ENCODE results near the gene ASPDH. TPM values are rescaled to one million over a fixed set of nuclear protein-coding genes. Genes with fewer than 3 reads are reported as not detected.

Gene ASPDH
- not detected for total RNA-seq

DNA sequence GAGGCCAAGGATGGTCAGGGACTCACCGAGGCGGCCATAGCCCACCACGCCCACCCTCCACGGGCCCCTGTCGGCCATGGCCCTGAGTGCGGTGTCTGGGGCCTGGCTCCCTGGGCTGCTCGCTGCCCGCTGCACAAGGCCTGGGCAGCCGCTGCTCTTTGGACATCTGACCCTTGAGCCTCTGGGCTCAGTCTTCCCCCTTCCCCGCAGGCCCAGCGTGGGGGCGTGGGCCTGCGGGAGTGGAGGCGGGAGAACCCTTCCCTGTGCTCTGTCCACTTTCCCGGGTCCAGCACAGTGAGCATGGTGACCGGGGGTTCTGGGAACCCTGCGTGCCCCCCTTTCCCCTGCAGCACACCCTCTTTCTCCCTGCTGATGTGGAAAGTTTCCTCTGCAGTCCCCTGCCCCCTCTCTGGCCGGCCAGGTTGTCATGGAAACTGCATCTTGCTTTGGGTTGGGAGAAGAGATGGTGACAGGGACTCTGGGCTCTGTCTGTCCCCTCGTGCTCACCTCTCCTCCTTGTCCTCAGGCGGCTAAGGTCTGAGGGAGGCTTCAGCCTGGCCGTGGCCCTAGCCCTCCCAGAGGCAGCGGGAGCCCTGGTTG is at the start of gene ASPDH:
Gene ASPDH (minus strand): TSS at position 168 of the 600 bp plus-strand sequence. CDS start 90 bp downstream, at position 78.
- Mint-ChIP-seq H3K4me3 (no peak within 1 kb of the TSS), H3K9me3 (ENCODE audit: low read depth) (no peaks in the 10 kb centered on the region), H3K36me3 (no peaks in the 10 kb centered on the region), H3K4me1 (peaks cover 13% of the 10 kb centered on the region), H3K27ac (no peak within 1 kb of the TSS), H3K27me3 (peaks cover 11% of the 10 kb centered on the region)
- no peak for ATAC-seq
- CTCF ChIA-PET: interaction anchor here (0.5 kb wide), 1 partner anchor 152 kb away, joined by 3 read pairs; no protein-coding TSS in a partner anchor
- DNase-seq: no peak

DNA sequence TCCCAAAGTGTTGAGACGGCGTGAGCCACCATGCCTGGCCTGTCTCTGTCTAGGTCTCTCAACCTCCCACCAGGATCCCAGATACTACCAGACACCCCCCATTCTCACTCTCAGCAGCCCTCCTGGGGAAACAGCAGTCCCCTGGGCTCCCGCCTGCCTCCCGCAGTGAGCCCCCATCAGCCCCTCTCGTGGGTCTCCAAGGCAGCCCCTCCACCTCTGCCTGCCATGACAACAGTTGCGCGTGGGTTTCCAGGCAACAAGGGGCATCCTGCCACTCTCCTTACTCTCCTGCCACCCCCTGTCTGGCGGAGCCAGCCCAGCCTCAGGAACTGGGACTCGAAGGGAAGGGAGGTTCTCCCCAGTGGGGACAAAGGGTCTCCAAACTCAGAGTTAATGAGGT is 49.3 kb upstream of the ASPDH start:
- H3K36me3 Mint-ChIP-seq: no peaks in the 10 kb centered on the region
- ATAC-seq (no peak), DNase-seq (no peak)
- peaks cover 38% of the 10 kb centered on the region for H3K27me3 Mint-ChIP-seq
- H3K4me1 Mint-ChIP-seq: peaks cover 2% of the 10 kb centered on the region
- H3K27ac Mint-ChIP-seq: no peak overlapping the region
- CTCF ChIA-PET: no interaction called here
- H3K4me3 Mint-ChIP-seq: no peak overlapping the region
- no peaks in the 10 kb centered on the region for H3K9me3 Mint-ChIP-seq (ENCODE audit: low read depth)

DNA sequence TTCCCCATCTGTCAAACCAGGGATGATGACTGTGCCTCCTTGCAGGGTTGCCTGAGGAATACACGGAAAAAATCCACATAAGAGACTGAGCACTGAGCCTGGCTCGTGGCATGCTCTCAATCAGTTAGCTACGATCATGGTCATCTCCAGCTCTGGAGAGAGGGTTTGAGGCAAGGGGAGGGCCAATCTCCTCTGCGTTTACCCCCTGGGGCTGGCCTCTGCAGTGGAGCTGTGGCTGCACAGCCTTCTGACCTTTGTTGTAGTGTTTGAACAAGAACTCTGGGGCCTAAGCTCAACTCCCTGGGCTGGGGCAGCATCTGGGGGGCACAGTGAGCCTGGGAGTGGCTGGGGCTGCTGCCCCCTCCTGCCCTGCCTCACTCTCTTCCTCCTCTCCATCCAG is 48.6 kb upstream of the ASPDH start:
- Mint-ChIP-seq H3K36me3 (no peaks in the 10 kb centered on the region), H3K27me3 (peaks cover 41% of the 10 kb centered on the region), H3K4me1 (peaks cover 2% of the 10 kb centered on the region), H3K27ac (no peak overlapping the region), H3K4me3 (no peak overlapping the region), H3K9me3 (ENCODE audit: low read depth) (no peaks in the 10 kb centered on the region)
- ATAC-seq: no peak
- CTCF ChIA-PET: interaction anchor here (1.2 kb wide), 1 partner anchor 205 kb away, joined by 3 read pairs; no protein-coding TSS in a partner anchor
- no peak for DNase-seq

DNA sequence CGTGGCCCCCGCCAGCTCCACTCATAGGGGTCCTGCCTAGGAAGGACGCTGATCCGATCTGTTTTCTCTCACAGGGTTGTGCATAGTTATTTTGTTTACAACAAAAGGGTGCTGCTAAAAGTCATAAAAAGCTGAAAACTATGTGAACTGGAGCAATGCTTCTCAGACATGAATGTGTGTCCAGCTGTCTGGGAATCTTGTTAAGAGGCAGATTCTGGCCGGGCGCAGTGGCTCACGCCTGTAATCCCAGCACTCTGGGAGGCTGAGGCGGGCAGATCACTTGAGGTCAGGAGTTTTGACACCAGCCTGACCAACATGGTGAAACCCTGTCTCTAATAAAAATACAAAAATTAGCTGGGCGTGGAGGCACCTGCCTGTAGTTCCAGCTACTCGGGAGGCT is 45.9 kb upstream of the ASPDH start:
- ATAC-seq (no peak), DNase-seq (no peak)
- CTCF ChIA-PET: interaction anchor here (1.2 to 4.7 kb wide), 3 partner anchors 10 to 23 kb away, joined by 3 to 48 read pairs (median 4); no protein-coding TSS in a partner anchor
- H3K27me3 Mint-ChIP-seq: peaks cover 30% of the 10 kb centered on the region
- no peak overlapping the region for H3K27ac Mint-ChIP-seq
- H3K9me3 Mint-ChIP-seq (ENCODE audit: low read depth): no peaks in the 10 kb centered on the region
- peaks cover 4% of the 10 kb centered on the region for H3K4me1 Mint-ChIP-seq
- no peaks in the 10 kb centered on the region for H3K36me3 Mint-ChIP-seq
- no peak overlapping the region for H3K4me3 Mint-ChIP-seq

DNA sequence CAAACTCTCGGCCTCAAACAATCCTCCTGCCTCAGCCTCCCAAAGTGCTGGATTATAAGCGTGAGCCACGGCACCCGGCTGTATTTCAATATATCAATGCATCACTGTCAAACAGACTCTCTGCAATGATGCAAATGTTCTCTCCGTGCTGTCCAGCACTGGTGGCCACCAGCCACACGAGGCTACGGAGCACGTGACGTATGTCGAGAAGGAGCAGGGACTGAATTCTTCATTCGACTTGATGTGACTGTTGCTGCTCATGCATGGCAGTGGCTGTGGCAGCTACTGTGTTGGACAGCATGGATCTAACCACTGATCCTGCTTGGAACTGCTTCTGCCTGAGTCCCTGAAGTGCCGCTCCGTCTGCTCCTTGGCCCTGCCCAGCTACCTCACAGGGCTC is 44.7 kb upstream of the ASPDH start:
- H3K36me3 Mint-ChIP-seq: no peaks in the 10 kb centered on the region
- CTCF ChIA-PET: interaction anchor here (1.2 to 4.7 kb wide), 3 partner anchors 22 to 201 kb away, joined by 3 to 48 read pairs (median 10); no protein-coding TSS in a partner anchor
- H3K9me3 Mint-ChIP-seq (ENCODE audit: low read depth): no peaks in the 10 kb centered on the region
- ATAC-seq (no peak), DNase-seq (no peak)
- H3K27ac Mint-ChIP-seq: no peak overlapping the region
- H3K4me1 Mint-ChIP-seq: peaks cover 4% of the 10 kb centered on the region
- H3K27me3 Mint-ChIP-seq: peaks cover 20% of the 10 kb centered on the region
- H3K4me3 Mint-ChIP-seq: no peak overlapping the region

DNA sequence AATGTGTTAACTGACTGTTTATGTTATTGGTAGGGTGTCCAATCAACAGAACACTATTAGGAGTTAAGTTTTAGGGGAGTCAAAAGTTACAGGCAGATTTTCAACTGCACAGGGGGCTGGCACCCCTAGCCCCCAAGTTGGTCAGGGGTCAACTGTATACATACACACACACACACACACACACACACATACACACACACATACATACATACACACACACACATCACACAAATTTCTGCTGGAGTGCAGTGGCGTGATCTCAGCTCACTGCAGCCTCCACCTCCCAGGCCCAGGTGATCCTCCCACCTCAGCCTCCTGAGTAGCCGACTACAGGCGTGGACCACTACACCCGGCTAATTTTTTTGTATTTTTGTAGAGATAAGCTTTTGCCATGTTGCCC is 44.3 kb upstream of the ASPDH start:
- H3K27me3 Mint-ChIP-seq: peaks cover 23% of the 10 kb centered on the region
- H3K4me1 Mint-ChIP-seq: peaks cover 4% of the 10 kb centered on the region
- no peak overlapping the region for H3K4me3 Mint-ChIP-seq
- no peaks in the 10 kb centered on the region for H3K36me3 Mint-ChIP-seq
- DNase-seq: no peak
- CTCF ChIA-PET: interaction anchor here (1.2 to 4.7 kb wide), 3 partner anchors 21 to 201 kb away, joined by 3 to 48 read pairs (median 10); no protein-coding TSS in a partner anchor
- no peak for ATAC-seq
- H3K27ac Mint-ChIP-seq: no peak overlapping the region
- no peaks in the 10 kb centered on the region for H3K9me3 Mint-ChIP-seq (ENCODE audit: low read depth)

DNA sequence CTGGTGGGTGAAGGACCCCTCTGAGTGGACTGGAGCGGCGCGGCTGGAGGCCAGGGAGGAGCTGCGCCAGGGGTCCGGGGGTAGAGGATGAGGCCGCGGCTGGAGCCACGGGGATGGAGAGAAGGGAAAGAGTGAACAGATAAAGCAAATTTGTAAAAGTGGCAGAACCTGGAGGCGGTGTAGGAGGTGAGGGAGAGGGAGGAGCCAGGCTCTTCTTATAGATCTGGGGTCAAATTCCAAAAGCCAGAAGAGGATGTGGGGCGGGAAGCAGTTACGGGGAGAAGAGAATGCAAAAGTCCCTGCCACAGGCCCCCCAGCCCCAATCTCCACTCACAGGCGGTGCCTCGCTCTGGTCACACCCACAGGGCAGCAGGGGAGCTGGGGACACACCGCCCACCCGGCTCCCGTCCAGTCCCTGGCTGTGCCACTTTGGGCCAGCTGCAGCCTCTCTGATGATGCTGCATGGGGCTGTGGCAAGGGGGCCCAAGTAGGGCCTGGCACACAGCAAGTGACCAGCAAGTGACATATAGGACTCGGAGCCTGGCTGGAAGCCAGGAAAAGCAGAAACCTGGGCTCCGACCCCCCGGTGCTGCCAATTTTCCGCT is 43.4 kb upstream of the ASPDH start:
- Mint-ChIP-seq H3K27me3 (peaks cover 29% of the 10 kb centered on the region), H3K4me3 (no peak overlapping the region), H3K36me3 (no peaks in the 10 kb centered on the region), H3K9me3 (ENCODE audit: low read depth) (no peaks in the 10 kb centered on the region), H3K4me1 (peaks cover 4% of the 10 kb centered on the region), H3K27ac (no peak overlapping the region)
- no peak for DNase-seq
- CTCF ChIA-PET: interaction anchor here (0.7 to 4.7 kb wide), 23 partner anchors 12 to 700 kb away, joined by 3 to 48 read pairs (median 4); partner anchors contain the start of genes JOSD2 and NR1H2
- ATAC-seq: no peak

DNA sequence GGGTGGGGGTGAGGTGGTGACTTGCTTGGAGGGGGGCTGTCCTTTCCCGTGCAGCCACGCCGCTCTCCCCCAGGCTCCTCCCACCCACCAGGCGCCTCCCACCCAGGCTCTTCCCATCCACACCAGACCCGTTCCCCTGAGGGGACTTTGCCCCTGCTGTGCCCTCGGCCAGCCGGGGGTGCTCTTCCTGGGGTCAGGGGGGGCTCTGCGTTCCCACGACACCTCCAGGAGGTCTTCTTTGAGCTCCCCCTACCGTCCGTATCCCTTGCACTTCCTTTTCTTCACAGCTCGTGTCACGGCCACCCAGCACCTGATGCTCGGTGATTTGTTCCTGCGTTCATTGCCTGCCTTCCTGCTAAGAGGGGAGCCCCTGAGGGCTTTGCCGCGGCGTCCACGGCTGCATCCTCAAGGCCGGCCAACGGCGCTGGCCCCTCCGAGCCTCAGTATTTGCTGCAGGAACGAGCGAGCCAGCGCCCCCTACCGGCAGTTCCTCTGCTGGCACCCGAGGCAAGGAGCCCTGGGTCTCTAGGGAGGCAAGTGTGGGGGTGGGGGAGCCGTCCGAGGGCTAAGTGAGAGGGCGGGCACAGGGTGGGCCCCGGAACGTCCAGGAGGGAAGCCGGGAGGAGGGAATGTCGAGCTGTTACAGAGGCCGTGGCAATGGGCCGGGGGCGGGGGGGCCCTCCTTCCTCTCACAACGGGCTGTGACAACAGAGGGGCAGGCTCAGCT is 42.7 kb upstream of the ASPDH start:
- Mint-ChIP-seq H3K9me3 (ENCODE audit: low read depth) (no peaks in the 10 kb centered on the region), H3K36me3 (no peaks in the 10 kb centered on the region), H3K27ac (peak overlapping the region; percentile 65), H3K4me1 (peaks cover 4% of the 10 kb centered on the region), H3K27me3 (peaks cover 32% of the 10 kb centered on the region), H3K4me3 (peak overlapping the region; percentile 82)
- peak; percentile 84 for DNase-seq
- CTCF ChIA-PET: interaction anchor here (0.6 to 4.7 kb wide), 39 partner anchors 9 to 701 kb away, joined by 3 to 48 read pairs (median 4); partner anchors contain the start of genes JOSD2 and NR1H2
- peak; percentile 90 for ATAC-seq

DNA sequence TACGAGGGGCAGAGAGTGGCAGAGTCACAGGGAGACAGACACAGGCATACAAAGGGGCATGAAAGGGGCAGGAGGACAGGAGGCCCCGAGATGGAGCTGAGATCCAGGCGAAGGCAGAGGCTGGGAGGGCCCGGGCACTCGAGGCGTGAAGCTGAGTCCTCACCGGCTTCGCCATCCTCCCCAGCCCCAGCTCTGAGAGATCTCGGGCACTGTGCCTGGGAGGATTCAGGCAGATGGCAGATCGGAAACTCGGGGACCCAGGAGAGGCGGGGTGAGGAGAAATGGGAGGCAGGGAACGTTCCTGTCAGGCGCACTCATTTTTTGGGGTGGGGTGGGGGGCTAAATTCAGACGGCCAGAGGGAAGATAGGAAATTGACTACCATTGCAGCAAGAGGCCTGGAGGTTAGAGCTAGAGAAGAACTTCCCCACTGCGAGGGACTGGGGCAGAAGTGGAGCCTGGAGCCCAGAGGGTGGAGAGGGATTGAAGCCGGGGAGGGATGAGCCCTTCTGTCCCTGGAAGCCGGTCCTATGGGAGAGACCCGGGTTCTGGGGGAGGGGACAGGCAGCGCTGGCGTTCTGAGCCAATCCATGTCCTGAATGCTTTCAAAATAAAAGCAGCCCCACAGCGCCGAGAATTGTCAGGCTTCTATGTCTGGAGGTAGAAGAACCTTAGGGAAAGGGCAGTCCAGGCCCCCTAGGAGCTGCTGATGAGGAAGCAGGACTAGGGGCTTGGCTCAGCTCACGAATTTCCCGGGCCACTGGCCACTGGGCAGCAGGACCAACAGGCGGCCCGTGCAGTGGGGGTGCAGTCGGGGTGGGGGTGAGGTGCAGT is 42.0 kb upstream of the ASPDH start:
- CTCF ChIA-PET: interaction anchor here (0.6 to 4.7 kb wide), 39 partner anchors 9 to 701 kb away, joined by 3 to 48 read pairs (median 4); partner anchors contain the start of genes JOSD2 and NR1H2
- H3K36me3 Mint-ChIP-seq: no peaks in the 10 kb centered on the region
- H3K9me3 Mint-ChIP-seq (ENCODE audit: low read depth): no peaks in the 10 kb centered on the region
- peak overlapping the region; percentile 82 for H3K4me3 Mint-ChIP-seq
- H3K27ac Mint-ChIP-seq: no peak overlapping the region
- peaks cover 4% of the 10 kb centered on the region for H3K4me1 Mint-ChIP-seq
- DNase-seq (no peak), ATAC-seq (no peak)
- peaks cover 33% of the 10 kb centered on the region for H3K27me3 Mint-ChIP-seq

DNA sequence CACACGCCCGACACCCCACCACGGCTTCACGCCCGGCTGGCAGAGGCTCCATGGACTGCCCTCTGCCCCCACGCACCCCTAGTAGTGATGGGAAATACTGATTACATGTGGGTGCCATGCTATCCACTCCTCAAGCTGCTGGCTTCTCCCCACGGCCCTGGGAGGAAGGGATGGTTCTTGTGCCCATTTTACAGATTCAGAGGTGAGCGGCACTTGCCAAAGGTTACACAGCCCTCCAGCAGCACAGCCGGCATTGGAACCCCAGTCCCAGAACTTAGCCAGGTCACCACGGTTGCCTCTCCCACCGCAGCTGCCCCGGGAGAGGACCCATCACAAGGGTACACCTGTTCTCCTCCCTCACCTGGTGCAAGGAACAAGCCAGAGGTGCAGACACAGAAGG is 41.3 kb upstream of the ASPDH start:
- H3K36me3 Mint-ChIP-seq: no peaks in the 10 kb centered on the region
- no peaks in the 10 kb centered on the region for H3K9me3 Mint-ChIP-seq (ENCODE audit: low read depth)
- no peak overlapping the region for H3K27ac Mint-ChIP-seq
- ATAC-seq: no peak
- H3K4me3 Mint-ChIP-seq: no peak overlapping the region
- peaks cover 39% of the 10 kb centered on the region for H3K27me3 Mint-ChIP-seq
- no peak for DNase-seq
- H3K4me1 Mint-ChIP-seq: peaks cover 4% of the 10 kb centered on the region
- CTCF ChIA-PET: interaction anchor here (0.7 to 4.7 kb wide), 5 partner anchors 10 to 280 kb away, joined by 3 to 48 read pairs (median 3); no protein-coding TSS in a partner anchor

DNA sequence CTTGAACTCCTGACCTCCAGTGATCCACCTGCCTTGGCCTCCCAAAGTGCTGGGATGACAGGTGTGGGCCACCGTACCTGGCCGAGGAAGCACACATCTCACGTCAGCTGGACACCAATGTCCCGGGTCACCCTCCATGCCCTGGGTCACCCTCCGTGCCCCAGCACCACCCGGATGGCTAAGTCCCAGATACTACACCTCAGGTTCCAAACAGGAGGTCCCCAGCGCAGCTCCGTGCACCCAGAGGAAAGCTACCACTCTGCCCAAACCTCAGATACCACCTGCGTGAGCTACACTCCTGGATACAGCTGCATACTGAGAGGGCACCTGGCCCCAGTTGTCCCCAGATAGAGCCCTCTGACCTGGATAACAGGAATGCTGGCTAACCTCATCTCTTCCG is 40.5 kb upstream of the ASPDH start:
- CTCF ChIA-PET: interaction anchor here (1.0 kb wide), 1 partner anchor 17 kb away, joined by 3 read pairs; no protein-coding TSS in a partner anchor
- peaks cover 43% of the 10 kb centered on the region for H3K27me3 Mint-ChIP-seq
- H3K9me3 Mint-ChIP-seq (ENCODE audit: low read depth): no peaks in the 10 kb centered on the region
- peaks cover 4% of the 10 kb centered on the region for H3K4me1 Mint-ChIP-seq
- H3K4me3 Mint-ChIP-seq: no peak overlapping the region
- DNase-seq: no peak
- no peak for ATAC-seq
- no peaks in the 10 kb centered on the region for H3K36me3 Mint-ChIP-seq
- H3K27ac Mint-ChIP-seq: no peak overlapping the region

DNA sequence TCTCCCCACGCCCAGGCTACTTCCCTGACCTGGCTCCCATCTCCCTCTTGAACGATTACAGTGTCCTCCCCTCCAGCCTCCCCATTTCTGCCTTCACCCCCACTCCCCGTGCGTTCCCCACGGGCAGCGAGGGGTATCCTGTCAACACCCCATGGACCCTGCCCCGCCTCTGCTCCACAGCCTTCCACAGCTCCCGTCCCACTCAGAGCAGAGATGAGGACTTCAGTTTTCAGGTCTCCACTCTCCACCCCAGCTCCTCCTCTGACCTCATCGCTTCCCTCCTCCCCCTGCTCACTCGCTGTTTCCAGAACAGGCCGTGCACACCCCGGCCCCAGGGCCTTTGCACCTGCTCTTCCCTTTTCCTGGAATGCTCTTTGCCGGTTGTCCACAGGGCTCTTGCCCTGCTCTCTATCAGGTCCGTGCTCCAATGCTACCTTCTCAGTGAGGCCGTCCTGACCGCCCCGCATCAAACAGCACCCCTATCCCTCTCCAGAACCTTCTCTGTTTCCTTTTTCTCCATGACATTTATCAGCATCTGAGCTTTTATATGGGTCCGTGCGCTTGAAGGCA is 39.5 kb upstream of the ASPDH start:
- Mint-ChIP-seq H3K9me3 (ENCODE audit: low read depth) (no peaks in the 10 kb centered on the region), H3K27ac (no peak overlapping the region), H3K4me1 (peaks cover 4% of the 10 kb centered on the region), H3K27me3 (peaks cover 43% of the 10 kb centered on the region), H3K36me3 (no peaks in the 10 kb centered on the region), H3K4me3 (no peak overlapping the region)
- no peak for ATAC-seq
- no peak for DNase-seq
- CTCF ChIA-PET: no interaction called here
